HG03025 (cell line): ENCODE data around the gene MRPL12.
"Not testable (repeated sequence)": the region's sequence is repeated elsewhere in the genome, so short reads cannot be mapped to it uniquely, and the experiment has no call there.

Experiments used
- ATAC-seq: cut with Tn5 transposase; IDR thresholded peaks from one replicate; pipeline ENCODE4 v1.9.1; 2021; ENCODE audit warnings: mild to moderate bottlenecking, moderate library complexity; ENCODE audit not compliant: unreplicated experiment, low FRiP score

The MRPL12 gene

GRCh38 chr17:81737947-81738800 lies 35.0 kb downstream of the MRPL12 start:
- no peak for ATAC-seq

GRCh38 chr17:81738801-81739393 lies 35.7 kb downstream of the MRPL12 start:
- ATAC-seq, result no peak

- not testable (repeated sequence) for ATAC-seq
Measured at GRCh38 chr17:81739593-81739992, 36.4 kb downstream of the MRPL12 start.

DNA sequence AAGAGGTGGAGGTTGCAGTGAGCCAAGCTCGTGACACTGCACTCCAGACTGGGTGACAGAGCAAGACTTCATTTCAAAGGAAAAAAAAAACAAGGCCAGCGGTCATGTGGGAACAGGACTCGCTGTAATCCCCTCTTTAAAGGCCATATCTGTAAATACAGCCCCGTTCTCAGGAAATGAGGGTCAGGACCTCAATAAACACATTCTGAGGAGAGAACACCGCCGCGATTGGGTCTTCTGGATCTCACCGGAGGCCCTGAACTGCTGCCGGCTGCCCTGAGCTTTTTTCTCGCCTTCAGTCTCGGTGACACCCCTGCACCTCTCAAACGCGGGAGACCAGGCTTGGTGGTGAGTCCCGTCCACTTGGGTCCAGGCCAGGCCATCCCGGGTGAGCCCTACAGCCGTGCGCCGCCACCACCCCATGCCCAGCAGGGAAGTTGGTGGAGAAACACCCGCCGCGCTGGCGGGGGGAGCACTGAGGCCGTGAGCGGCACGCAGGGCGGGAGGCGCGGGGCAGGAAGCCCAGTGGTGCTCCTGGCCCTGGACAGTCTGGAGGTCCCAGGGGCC lies 37.3 kb downstream of the MRPL12 start:
- no peak for ATAC-seq

GRCh38 chr17:81741049-81741593 lies 38.0 kb downstream of the MRPL12 start:
- no peak for ATAC-seq

DNA sequence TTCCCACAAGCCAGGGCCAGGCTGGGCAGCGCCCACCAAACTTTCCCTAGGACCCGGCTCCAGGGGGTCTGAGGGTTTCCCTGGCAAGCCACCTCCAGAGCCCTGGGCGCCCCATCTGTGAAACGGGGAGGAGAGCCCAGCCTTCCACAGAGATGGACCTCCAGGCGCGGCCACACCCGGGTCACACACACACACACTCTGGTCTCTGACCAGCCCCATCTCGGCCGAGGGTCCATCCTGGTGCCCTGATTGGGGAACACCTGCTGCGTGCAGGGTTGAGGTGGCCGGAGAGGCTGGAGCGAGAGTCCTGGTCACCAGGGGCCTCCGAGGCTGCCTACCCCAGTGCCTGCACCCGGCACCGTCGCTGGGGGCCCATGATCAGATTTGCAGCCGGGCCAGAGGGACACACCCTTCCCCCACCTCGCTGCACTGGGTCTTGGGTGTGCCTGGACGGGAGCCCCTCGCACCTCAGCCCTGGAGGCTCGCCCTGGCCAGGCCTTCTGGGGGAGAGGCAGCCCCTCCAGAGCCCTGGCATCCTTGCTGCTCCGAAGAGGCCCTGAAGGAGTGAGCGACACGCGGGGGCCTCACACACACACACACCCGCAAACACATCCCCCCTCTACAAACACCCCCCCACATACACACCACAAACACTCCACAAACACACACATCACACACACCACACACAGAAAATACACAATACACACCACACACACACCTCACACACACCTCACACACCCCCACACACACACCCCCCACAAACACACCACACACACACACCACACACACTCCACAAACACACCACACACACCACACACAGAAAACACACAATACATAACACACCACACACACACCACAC lies 38.7 kb downstream of the MRPL12 start:
- ATAC-seq, result no peak
